ENCODE measurements around the gene GRK5.

GRK5 gene

DNA sequence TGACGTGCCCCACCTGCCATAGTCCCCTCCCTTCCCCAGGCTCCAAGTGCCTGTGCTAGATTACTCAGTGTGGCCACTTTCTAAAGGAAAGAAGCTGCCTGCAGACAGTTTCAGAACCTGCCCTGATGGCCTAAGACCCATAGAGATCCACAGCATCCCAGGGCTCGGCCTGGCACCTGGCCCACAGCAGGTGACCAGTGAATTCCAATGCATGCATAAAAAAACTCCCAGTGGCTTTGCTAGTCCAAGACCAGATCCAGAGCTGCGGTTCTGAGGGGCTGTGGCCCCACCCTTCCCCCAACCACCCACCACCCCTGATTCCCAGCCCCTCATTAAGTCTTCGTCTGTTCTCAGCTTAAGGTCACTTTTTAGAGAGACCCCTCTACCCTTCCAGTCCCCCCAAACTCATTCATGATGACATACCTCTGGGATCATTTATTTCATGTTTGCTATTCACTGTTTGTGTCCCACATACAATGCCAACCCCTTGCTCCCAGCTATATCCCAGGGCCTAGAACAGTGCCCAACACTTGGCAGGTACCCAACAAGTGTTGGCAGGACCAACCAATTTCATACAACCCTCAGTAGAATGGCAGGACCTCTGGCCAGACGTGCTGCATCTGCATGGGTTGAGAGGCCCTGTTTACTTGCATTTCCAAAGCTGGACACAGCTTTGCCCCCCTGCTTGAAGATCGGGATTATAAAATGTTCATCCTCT, 217.0 kb downstream of the GRK5 start:
- Histone ChIP-seq H3K4me3 (ENCODE audit: low read depth, low read length) (no peak overlapping the region), H3K27me3 (ENCODE audit: insufficient read depth, low read depth, severe bottlenecking) (no peaks in the 10 kb centered on the region), H3K36me3 (peaks cover 36% of the 10 kb centered on the region), H3K9me3 (ENCODE audit: severe bottlenecking) (no peaks in the 10 kb centered on the region), H3K27ac (no peak overlapping the region)
- TF ChIP-seq, protein P1, sequence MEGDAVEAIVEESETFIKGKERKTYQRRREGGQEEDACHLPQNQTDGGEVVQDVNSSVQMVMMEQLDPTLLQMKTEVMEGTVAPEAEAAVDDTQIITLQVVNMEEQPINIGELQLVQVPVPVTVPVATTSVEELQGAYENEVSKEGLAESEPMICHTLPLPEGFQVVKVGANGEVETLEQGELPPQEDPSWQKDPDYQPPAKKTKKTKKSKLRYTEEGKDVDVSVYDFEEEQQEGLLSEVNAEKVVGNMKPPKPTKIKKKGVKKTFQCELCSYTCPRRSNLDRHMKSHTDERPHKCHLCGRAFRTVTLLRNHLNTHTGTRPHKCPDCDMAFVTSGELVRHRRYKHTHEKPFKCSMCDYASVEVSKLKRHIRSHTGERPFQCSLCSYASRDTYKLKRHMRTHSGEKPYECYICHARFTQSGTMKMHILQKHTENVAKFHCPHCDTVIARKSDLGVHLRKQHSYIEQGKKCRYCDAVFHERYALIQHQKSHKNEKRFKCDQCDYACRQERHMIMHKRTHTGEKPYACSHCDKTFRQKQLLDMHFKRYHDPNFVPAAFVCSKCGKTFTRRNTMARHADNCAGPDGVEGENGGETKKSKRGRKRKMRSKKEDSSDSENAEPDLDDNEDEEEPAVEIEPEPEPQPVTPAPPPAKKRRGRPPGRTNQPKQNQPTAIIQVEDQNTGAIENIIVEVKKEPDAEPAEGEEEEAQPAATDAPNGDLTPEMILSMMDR (IDR thresholded peaks at IDR 0.05; ENCODE audit: low read depth, low read length) = no peak
- no peak for DNase-seq

DNA sequence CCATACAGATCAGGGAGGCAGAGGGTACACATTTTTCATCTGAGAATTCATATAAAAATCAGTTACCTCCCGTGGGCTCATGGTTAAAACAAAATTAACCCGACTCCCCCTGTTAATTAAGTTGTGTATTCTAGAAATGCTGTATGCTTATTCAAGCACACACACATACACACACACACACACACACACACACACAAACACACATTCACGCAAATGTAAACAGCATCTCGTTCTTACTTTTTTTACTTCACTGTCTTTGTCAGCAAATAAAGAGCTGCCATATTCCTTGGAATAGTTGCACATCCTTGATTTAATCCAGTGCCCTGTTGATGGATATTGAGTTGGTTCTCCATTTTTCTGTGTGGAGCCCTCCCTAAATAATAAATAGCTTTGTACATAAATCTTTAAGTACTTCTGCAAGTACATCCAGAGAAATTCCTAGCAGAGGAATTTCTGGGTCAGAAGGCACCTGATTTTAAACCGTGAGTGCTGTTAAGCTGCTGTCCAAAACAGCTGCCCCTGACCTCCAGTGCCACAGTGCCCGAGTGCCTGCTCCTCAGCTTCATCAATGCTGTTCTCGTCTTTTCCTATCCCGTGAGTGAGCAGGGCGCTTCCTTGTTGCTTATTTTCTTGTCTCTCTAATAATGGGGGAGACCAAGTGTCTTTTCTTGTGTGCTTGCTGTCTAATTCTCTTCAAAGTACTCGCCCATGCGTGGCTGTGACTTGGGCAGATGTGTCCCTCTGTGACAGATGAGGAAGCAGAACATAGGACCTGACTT, 217.9 kb downstream of the GRK5 start:
- H3K9me3 ChIP-seq (ENCODE audit: severe bottlenecking) = no peaks in the 10 kb centered on the region
- no peak overlapping the region for H3K4me3 ChIP-seq (ENCODE audit: low read depth, low read length)
- DNase-seq = no peak
- TF ChIP-seq, protein P1 (IDR thresholded peaks at IDR 0.05; ENCODE audit: low read depth, low read length) = no peak
- H3K27me3 ChIP-seq (ENCODE audit: insufficient read depth, low read depth, severe bottlenecking) = no peaks in the 10 kb centered on the region
- peaks cover 40% of the 10 kb centered on the region for H3K36me3 ChIP-seq
- no peak overlapping the region for H3K27ac ChIP-seq

DNA sequence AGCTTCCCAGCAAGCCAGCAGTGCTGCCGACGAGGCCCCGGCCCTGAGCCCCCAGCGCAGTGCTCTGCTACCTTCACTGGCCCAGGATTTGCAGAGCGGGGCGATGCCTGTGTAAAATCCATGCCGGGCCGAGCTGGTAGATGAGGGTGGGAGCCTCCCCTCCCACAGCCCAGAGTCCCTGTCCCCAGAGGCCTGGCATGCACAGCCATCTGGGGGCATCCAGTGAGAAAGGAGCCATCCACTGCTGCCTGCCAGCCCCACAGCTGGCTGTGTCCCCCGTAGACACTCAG, 218.5 kb downstream of the GRK5 start:
- Histone ChIP-seq H3K27ac (no peak overlapping the region), H3K4me3 (ENCODE audit: low read depth, low read length) (no peak overlapping the region), H3K27me3 (ENCODE audit: insufficient read depth, low read depth, severe bottlenecking) (no peaks in the 10 kb centered on the region), H3K9me3 (ENCODE audit: severe bottlenecking) (no peaks in the 10 kb centered on the region), H3K36me3 (peaks cover 45% of the 10 kb centered on the region)
- DNase-seq = no peak
- TF ChIP-seq, protein P1 (IDR thresholded peaks at IDR 0.05; ENCODE audit: low read depth, low read length) = no peak

DNA sequence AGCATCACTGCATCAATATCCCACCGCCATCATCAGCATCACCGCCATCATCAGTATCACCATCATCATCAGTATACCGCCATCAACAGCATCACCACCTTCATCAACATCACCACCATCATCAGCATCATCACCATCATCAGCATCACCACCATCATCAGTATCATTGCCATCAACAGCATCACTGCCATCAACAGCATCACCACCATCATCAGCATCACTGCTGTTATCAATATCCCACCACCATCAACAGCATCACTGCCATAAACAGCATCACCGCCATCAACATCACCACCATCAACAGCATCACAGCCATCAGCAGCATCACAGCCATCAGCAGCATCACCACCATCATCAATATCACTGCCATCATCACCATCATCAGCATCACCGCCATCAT, 219.3 kb downstream of the GRK5 start:
- H3K4me3 ChIP-seq (ENCODE audit: low read depth, low read length) = no peak overlapping the region
- no peaks in the 10 kb centered on the region for H3K9me3 ChIP-seq (ENCODE audit: severe bottlenecking)
- H3K36me3 ChIP-seq = peaks cover 54% of the 10 kb centered on the region
- H3K27me3 ChIP-seq (ENCODE audit: insufficient read depth, low read depth, severe bottlenecking) = no peaks in the 10 kb centered on the region
- no peak overlapping the region for H3K27ac ChIP-seq
- TF ChIP-seq, protein P1 (IDR thresholded peaks at IDR 0.05; ENCODE audit: low read depth, low read length) = no peak
- no peak for DNase-seq

- DNase-seq = no peak
- no peaks in the 10 kb centered on the region for H3K9me3 ChIP-seq (ENCODE audit: severe bottlenecking)
- no peak overlapping the region for H3K27ac ChIP-seq
- H3K36me3 ChIP-seq = peaks cover 61% of the 10 kb centered on the region
- H3K27me3 ChIP-seq (ENCODE audit: insufficient read depth, low read depth, severe bottlenecking) = no peaks in the 10 kb centered on the region
- TF ChIP-seq, protein P1 (IDR thresholded peaks at IDR 0.05; ENCODE audit: low read depth, low read length) = no peak
- H3K4me3 ChIP-seq (ENCODE audit: low read depth, low read length) = no peak overlapping the region
Observed at GRCh38 chr10:119427263-119427864, 220.0 kb downstream of the GRK5 start.
